Adrenal gland (tissue), 5 donors: ENCODE data around the gene TTLL11.

ENCODE experiments used
- POLR2A ChIP-seq, 2 donors: fragments of 450-650 bp; IDR thresholded peaks; one replicate each; pipeline ENCODE4 v1.6.1; 2017; ENCODE audit warnings: antibody characterized with exemption in 2 of 2, mild to moderate bottlenecking in 2 of 2, moderate library complexity in 1 of 2
- TF ChIP-seq, protein P1 (sequence below), 6 experiments: fragments of 450-650 bp in 4 of 6; fragments of 200-600 bp in 2 of 6; sonication (generic) in 1 of 6; IDR thresholded peaks; 1 replicate in 5 of 6; 2 replicates in 1 of 6; pipeline versions ENCODE4 v1.5.1 to v1.8.0; 2016 to 2021; ENCODE audit warnings: antibody characterized with exemption in 6 of 6, mild to moderate bottlenecking in 2 of 6, moderate library complexity in 1 of 6
- donor health status: DM: no; HTN: no; CAD: no.

DNA sequence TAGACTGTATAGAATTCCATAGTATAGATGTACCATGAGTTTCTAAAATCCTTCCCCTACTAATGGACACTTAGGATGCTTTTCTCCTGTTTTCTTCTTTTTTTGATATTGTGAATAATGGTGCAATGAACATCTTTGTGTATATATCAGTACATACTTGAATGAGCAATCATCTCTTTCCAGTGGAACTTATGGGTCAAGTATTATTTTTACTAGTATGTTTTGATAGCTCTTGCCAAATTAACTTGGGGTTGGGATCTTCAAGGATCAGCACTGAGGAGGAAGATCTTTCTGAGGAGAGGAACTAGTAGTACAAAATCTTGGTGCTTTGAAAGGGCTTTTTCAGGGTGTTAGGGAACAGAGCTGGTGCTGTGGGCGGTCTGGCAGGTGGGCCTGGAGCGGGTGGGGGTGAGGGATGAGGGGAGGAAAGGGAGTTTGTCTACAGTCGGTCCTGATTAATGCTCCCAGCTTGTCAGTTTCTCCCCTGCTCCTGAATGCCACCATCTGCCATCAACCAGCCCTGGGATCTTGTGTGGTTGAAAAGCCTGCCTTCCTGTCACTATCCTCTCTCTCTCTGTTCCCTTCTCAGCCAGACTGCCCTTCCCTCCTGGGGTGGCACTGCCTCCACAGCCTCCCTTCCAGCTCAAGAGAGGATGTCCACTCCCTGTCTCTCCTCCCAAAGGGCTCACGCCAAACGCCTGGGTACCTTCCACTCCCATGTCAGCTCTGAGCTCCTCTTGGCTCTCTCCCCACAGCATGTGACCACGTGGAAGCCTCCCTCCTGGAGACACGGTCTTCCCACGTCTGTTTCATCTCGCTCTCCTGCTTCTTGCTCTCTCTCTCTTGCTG, 255.8 kb downstream of the TTLL11 start:
- TF ChIP-seq, protein P1, sequence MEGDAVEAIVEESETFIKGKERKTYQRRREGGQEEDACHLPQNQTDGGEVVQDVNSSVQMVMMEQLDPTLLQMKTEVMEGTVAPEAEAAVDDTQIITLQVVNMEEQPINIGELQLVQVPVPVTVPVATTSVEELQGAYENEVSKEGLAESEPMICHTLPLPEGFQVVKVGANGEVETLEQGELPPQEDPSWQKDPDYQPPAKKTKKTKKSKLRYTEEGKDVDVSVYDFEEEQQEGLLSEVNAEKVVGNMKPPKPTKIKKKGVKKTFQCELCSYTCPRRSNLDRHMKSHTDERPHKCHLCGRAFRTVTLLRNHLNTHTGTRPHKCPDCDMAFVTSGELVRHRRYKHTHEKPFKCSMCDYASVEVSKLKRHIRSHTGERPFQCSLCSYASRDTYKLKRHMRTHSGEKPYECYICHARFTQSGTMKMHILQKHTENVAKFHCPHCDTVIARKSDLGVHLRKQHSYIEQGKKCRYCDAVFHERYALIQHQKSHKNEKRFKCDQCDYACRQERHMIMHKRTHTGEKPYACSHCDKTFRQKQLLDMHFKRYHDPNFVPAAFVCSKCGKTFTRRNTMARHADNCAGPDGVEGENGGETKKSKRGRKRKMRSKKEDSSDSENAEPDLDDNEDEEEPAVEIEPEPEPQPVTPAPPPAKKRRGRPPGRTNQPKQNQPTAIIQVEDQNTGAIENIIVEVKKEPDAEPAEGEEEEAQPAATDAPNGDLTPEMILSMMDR (IDR thresholded peaks at IDR 0.05) = no peak
- TF ChIP-seq POLR2A (IDR thresholded peaks at IDR 0.05) = no peak
